HG02678 (cell line): Measurements from ENCODE around the gene CFAP45.
A peak's percentile ranks its signal among the peaks of the same experiment; 100 is the strongest.

Experiments used
- ATAC-seq: cut with Tn5 transposase; IDR thresholded peaks from one replicate; pipeline ENCODE4 v1.9.1; 2021; ENCODE audit warnings: mild to moderate bottlenecking, moderate library complexity; ENCODE audit not compliant: unreplicated experiment

CFAP45 gene

GRCh38 chr1:159924791-159925718, 25.1 kb upstream of the CFAP45 start, which contains the start of gene TAGLN2:
TAGLN2 (minus strand) TSS chr1:159925507; CDS start chr1:159920509, 4,998 bp downstream.
- peak; percentile 63 for ATAC-seq

DNA sequence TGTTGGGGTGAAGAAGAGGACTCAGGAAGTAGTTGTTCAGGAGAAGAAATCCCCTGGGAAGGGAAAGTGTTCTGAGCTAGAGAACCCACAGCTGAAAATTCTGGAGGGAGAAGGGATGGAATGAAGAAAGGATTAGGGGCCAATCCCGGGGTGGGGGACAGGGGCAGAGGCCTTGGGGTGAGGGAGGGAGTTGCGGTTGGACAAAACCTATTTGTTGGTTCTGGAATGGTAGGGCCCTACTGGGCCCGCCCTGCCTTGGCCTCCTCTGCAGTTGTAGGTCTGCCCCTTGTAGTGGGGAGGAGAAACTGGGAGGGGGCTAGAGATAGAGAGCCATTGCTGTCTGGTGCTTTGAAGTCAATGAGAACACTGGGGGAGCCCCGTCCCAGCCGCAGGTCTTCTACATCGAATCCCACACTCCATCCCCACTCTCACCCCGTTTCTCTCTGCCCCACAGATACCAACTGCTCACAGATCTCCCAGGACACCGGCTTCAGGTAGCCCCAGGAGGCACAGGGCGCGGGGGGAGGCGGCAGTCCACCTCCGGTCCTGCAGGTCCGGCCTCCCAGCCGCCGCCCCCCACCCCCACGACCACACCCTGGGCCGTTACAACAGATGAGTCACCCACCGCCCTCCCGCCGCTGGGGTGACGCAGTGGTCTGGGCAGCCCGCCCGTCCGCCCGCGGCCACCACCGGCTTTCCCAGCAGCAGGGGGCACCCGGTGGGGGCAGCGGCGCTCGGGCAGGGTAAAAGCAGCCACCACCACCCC, 24.2 kb upstream of the CFAP45 start:
- ATAC-seq, result no peak

GRCh38 chr1:159923203-159924024, 23.4 kb upstream of the CFAP45 start:
- ATAC-seq, result peak; percentile 33

DNA sequence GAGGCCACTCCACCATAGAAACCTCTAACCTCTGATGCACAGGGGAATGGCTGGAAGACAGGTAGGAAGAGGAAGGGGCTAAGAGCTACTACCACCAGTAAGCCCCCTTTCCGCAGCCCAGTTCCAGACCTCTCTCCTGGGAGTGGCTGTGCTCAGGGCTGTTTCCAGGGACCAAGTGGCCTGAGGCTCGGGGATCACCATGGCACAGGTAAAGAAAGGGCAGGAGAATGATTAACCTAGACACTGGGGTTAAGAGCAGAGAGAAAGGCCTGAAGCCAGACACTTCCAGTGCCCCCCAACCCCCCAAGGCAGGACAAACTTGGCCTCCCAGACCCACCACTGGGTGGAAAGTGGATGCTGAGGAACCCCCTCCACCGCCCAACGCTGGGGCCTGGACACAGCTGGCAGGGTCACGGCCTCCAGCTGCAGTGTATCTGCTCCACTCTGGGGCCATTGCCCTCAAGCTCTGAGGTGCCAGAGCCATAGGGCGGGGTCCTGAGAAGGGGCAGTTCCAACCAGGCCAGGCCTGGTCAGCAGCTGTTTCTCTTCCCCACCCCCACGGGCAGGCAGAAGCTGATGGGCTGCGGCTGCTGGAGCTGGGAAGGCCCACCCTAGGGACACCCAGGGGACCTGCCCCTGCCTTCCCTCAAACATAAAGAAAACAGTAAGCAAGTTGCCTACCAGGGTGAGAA, 22.7 kb upstream of the CFAP45 start:
- peak; percentile 0 for ATAC-seq

GRCh38 chr1:159921700-159922504, 21.9 kb upstream of the CFAP45 start:
- no peak for ATAC-seq

DNA sequence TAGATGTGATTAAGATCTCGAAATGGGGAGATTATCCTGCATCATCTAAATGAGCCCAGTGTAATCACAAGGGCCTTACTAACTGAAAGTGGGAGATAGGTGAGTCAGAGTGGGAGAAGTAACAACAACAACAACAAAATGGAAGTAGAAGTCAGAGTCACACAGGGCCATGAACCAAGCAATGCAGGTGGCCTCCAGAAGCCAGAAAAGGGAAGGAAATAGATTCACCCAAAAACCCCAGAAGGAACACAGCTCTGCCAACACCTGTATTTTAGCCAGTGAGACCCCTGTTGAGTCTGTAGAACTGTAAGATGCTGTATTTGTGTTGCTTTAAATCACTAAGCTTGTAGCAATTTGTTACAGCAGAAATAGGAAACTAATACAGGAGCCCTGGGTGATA, 21.3 kb upstream of the CFAP45 start:
- ATAC-seq, result peak; percentile 22

GRCh38 chr1:159920651-159921050, 20.7 kb upstream of the CFAP45 start:
- no peak for ATAC-seq

DNA sequence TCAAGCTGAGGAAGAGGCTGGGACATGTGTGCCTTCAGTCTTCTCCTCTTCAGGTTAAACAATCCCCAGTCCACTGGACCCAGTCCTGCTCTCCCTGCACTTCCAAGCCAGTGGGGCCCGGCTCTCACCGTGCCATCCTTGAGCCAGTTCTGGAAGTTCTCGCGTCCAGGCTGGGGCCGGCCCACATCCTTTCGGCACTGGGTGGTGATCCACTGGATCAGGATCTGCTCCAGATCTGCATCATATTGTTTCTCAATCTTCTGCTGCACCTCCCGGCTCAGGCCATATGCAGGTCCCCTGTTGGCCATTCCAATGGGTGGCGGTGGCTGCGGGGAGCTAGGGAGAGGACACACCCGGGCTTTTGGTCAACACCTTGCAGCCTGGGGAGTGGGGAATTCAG, 20.2 kb upstream of the CFAP45 start:
- ATAC-seq, result no peak

GRCh38 chr1:159919236-159919865, 19.4 kb upstream of the CFAP45 start:
- no peak for ATAC-seq

- no peak for ATAC-seq
These were observed 18.6 kb upstream of the CFAP45 start for GRCh38 chr1:159918352-159919200.

DNA sequence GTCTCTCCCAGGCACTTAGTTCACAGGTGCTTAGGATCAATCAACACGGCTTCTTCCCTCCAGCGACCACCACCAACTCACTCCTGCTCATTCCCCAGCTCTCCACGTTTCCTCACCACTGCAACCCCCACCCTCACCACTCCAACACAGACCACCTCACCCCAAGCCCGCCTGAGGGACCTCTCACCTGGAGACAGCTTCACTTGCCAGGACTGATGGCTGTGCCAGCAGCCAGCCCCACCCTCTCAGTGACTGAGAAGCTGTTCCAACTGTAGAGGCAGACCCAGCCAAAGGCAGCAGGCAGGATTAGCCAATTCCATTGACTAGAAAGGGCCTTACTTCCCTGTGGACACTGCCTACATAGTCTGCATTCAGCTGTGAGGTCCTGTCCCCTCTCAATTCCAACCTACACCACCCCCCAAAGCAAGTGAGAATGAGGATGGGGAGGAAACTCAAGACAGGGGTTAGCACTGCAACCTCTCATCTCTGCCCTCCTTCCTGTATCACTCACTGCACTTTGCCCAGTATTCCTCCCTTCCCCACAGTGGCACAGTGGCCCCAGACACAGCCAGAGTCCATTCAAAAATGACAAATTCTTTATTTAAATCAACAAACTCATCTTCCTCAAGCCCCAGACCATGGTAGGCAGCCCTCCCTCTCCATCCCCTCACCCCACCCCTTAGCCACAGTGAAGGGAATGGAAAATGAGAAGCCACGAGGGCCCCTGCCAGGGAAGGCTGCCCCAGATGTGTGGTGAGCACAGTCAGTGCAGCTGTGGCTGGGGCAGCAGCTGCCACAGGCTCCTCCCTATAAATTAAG, 17.8 kb upstream of the CFAP45 start:
- ATAC-seq, result no peak

GRCh38 chr1:159916242-159917051, 16.5 kb upstream of the CFAP45 start:
- no peak for ATAC-seq

DNA sequence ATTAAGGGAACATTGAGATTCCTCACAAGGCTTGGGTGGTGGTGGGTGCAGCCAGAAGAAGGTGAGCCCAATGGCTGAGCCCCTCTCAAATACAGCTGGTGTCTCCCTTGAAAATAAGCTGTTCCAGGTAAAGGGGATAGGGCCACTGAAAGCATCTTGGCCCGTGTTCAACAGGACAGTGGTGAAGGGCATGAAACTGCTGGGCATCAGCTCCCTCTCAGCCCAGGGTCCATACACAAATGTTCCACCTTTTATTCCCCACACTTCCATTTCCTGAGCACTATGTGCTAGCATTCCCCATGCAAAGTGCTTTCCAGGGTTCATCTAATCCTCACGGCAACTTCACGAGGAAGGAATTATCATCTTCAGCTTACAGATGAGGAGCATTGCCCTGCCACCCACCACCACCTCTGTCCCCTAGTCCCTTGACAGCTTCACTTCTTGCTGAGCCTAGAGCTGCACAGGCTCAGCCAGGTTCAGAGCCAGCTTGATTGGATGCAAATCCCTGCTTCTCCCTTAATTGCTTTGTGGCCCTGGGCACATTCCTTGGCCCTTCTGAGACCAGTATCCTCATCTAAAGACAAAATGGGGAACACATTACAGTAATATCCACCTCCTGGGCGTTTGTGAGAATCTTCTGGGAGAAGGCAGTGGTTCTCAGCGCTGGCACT, 15.7 kb upstream of the CFAP45 start:
- ATAC-seq, result no peak

GRCh38 chr1:159914252-159915018, 14.5 kb upstream of the CFAP45 start:
- no peak for ATAC-seq
